ENCODE data around the gene FMNL2.

The FMNL2 gene

DNA sequence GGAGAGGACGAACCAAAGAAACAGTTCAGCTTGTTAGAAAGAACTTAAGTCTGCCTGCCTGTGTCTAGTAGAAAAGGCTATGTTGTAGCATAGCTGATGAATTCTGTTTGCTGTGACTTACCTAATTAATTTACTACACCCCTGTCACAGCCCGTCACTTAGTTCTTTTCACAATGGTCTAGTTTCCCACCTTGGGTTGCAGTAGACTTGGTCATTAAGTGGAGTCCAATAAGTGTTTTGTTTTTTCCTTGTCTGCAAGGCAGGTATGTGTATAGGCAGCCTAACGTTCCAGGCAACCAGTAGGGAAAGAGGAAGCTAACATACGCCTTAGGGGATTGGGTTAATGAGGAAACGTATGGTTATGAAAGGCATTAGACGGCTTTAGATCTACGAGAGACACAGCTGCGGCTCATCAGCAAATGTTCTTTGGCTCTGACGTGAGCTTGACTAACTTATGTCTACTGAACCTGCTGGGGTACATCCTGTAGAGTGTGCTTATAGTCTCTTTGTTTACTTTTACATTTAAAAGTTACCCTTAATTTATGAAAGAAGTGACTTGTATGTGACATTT, 202.2 kb downstream of the FMNL2 start:
- H3K4me3 ChIP-seq (ENCODE audit: low read depth, low read length, poor library complexity, severe bottlenecking), result no peak overlapping the region
- H3K27ac ChIP-seq (ENCODE audit: low read depth, low read length, poor library complexity, severe bottlenecking), result no peak overlapping the region
- no peaks in the 10 kb centered on the region for H3K9me3 ChIP-seq (ENCODE audit: low read length)
- H3K27me3 ChIP-seq (ENCODE audit: insufficient read depth, low read length), result no peaks in the 10 kb centered on the region
- H2AFZ ChIP-seq (ENCODE audit: low read length), result no peak overlapping the region
- H3F3A ChIP-seq (ENCODE audit: insufficient read depth, low read length), result no peaks in the 10 kb centered on the region
- H3K4me2 ChIP-seq (ENCODE audit: low read length), result no peak overlapping the region
- H3K36me3 ChIP-seq (ENCODE audit: insufficient read depth, low read length), result no peaks in the 10 kb centered on the region
- no peaks in the 10 kb centered on the region for H3K9me2 ChIP-seq (ENCODE audit: low read depth, low read length)
- no peak overlapping the region for H3K9ac ChIP-seq (ENCODE audit: low read length)
- H3K4me1 ChIP-seq (ENCODE audit: insufficient read depth, low read length, severe bottlenecking), result no peaks in the 10 kb centered on the region
- no peaks in the 10 kb centered on the region for H3K79me2 ChIP-seq (ENCODE audit: insufficient read depth, low read length)
- no peaks in the 10 kb centered on the region for H4K20me1 ChIP-seq (ENCODE audit: insufficient read depth, low read length)
- no peak for TF ChIP-seq EZH2 (IDR thresholded peaks at IDR 0.05; ENCODE audit: borderline replicate concordance, low read length)
- TF ChIP-seq, protein P1, sequence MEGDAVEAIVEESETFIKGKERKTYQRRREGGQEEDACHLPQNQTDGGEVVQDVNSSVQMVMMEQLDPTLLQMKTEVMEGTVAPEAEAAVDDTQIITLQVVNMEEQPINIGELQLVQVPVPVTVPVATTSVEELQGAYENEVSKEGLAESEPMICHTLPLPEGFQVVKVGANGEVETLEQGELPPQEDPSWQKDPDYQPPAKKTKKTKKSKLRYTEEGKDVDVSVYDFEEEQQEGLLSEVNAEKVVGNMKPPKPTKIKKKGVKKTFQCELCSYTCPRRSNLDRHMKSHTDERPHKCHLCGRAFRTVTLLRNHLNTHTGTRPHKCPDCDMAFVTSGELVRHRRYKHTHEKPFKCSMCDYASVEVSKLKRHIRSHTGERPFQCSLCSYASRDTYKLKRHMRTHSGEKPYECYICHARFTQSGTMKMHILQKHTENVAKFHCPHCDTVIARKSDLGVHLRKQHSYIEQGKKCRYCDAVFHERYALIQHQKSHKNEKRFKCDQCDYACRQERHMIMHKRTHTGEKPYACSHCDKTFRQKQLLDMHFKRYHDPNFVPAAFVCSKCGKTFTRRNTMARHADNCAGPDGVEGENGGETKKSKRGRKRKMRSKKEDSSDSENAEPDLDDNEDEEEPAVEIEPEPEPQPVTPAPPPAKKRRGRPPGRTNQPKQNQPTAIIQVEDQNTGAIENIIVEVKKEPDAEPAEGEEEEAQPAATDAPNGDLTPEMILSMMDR (IDR thresholded peaks at IDR 0.05; ENCODE audit: low read length), result no peak

DNA sequence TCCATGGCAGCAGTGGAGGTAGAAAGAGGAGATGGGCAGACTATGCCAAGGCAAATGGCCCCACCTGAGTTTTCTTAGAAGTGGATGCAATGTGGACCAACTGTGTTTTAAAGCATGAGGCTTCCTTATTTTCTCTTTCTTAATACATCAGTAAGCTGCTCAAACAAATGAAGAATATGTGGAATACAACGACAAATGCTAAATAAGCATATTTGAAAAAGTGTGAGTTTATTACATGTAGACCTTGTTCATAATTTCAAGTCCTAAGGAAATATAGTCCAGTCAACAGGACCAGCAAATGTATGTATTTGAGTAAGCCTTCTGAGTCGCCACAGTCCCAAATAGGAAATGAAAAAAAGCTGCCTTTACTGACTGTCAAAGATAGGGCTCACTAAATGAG, 204.4 kb downstream of the FMNL2 start:
- Histone ChIP-seq H3K27me3 (ENCODE audit: insufficient read depth, low read length) (no peaks in the 10 kb centered on the region), H3K9ac (ENCODE audit: low read length) (no peak overlapping the region), H3K4me2 (ENCODE audit: low read length) (no peak overlapping the region), H2AFZ (ENCODE audit: low read length) (no peak overlapping the region), H3K79me2 (ENCODE audit: insufficient read depth, low read length) (no peaks in the 10 kb centered on the region), H3K9me3 (ENCODE audit: low read length) (no peaks in the 10 kb centered on the region), H3K4me1 (ENCODE audit: insufficient read depth, low read length, severe bottlenecking) (no peaks in the 10 kb centered on the region), H3K36me3 (ENCODE audit: insufficient read depth, low read length) (no peaks in the 10 kb centered on the region), H4K20me1 (ENCODE audit: insufficient read depth, low read length) (no peaks in the 10 kb centered on the region), H3F3A (ENCODE audit: insufficient read depth, low read length) (no peaks in the 10 kb centered on the region), H3K9me2 (ENCODE audit: low read depth, low read length) (no peaks in the 10 kb centered on the region), H3K4me3 (ENCODE audit: low read depth, low read length, poor library complexity, severe bottlenecking) (no peak overlapping the region), H3K27ac (ENCODE audit: low read depth, low read length, poor library complexity, severe bottlenecking) (no peak overlapping the region)
- TF ChIP-seq EZH2 (IDR thresholded peaks at IDR 0.05; ENCODE audit: borderline replicate concordance, low read length), result no peak
- TF ChIP-seq, protein P1 (IDR thresholded peaks at IDR 0.05; ENCODE audit: low read length), result no peak

DNA sequence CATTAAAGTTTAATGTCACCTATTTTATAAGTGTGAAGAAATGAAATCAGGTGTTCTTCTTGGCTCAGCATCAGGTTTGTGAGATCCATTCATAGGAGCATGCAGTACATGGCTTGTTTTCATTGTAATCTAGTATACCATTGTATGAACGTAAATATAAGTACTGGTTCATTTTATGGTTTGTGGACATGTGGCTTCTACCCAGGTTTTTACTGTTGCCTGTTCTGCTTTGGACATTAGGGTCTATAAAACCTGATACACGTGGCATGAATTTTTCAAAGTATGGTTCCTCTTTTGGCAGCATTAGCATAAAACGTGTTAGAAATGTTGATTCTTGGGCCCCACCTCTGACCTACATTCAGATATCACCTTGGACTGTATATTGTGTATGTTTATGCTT, 206.7 kb downstream of the FMNL2 start:
- Histone ChIP-seq H3K27me3 (ENCODE audit: insufficient read depth, low read length) (no peaks in the 10 kb centered on the region), H3K4me2 (ENCODE audit: low read length) (no peak overlapping the region), H4K20me1 (ENCODE audit: insufficient read depth, low read length) (no peaks in the 10 kb centered on the region), H3K9me3 (ENCODE audit: low read length) (no peaks in the 10 kb centered on the region), H3K79me2 (ENCODE audit: insufficient read depth, low read length) (no peaks in the 10 kb centered on the region), H3K4me1 (ENCODE audit: insufficient read depth, low read length, severe bottlenecking) (no peaks in the 10 kb centered on the region), H3K27ac (ENCODE audit: low read depth, low read length, poor library complexity, severe bottlenecking) (no peak overlapping the region), H3K9me2 (ENCODE audit: low read depth, low read length) (no peaks in the 10 kb centered on the region), H2AFZ (ENCODE audit: low read length) (no peak overlapping the region), H3K4me3 (ENCODE audit: low read depth, low read length, poor library complexity, severe bottlenecking) (no peak overlapping the region), H3K36me3 (ENCODE audit: insufficient read depth, low read length) (no peaks in the 10 kb centered on the region), H3K9ac (ENCODE audit: low read length) (no peak overlapping the region), H3F3A (ENCODE audit: insufficient read depth, low read length) (no peaks in the 10 kb centered on the region)
- TF ChIP-seq EZH2 (IDR thresholded peaks at IDR 0.05; ENCODE audit: borderline replicate concordance, low read length), result no peak
- TF ChIP-seq, protein P1 (IDR thresholded peaks at IDR 0.05; ENCODE audit: low read length), result no peak
